GM10847 (cell line): Measurements from ENCODE around the gene ZNF175.
"Not testable (repeated sequence)": the region's sequence is repeated elsewhere in the genome, so short reads cannot be mapped to it uniquely, and the experiment has no call there.

Experiments used
- POLR2A ChIP-seq: IDR thresholded peaks from 2 replicates; pipeline ENCODE4 v1.6.1; 2011; ENCODE audit not compliant: insufficient read length; ENCODE audit errors: extremely low read depth

Gene ZNF175

DNA sequence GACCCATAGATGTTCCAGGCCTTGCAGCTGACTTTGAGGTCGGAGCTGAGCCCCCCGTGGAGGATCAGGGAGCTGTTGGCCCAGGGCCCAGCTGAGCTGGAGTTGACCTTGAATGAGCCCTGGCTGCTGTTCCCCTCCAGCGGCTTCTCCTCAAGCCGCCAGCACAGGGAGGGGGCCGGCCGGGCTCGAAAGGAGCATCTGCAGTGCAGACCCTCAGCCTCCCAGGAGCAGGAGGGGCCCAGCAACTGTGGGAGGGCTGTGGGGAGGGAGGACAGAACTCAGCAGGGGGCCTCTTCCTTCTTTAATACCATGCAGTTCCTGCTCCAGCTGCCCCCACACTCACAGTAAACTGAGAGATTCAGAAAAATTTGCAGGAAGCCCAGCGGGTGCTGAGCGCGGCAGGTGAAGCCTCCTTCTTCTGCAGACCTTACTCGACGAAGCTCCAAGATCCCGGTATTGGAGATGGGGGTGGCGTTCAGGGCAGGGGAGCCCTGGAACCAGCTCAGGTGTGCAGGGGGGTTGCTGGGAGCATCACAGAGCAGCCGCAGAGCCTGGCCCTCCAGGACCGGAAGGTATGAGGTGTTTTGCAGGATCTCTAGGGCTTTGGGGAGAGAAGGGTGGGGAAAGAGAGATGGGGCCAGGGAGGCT, 56.5 kb downstream of the ZNF175 start:
- no peak for TF ChIP-seq POLR2A

DNA sequence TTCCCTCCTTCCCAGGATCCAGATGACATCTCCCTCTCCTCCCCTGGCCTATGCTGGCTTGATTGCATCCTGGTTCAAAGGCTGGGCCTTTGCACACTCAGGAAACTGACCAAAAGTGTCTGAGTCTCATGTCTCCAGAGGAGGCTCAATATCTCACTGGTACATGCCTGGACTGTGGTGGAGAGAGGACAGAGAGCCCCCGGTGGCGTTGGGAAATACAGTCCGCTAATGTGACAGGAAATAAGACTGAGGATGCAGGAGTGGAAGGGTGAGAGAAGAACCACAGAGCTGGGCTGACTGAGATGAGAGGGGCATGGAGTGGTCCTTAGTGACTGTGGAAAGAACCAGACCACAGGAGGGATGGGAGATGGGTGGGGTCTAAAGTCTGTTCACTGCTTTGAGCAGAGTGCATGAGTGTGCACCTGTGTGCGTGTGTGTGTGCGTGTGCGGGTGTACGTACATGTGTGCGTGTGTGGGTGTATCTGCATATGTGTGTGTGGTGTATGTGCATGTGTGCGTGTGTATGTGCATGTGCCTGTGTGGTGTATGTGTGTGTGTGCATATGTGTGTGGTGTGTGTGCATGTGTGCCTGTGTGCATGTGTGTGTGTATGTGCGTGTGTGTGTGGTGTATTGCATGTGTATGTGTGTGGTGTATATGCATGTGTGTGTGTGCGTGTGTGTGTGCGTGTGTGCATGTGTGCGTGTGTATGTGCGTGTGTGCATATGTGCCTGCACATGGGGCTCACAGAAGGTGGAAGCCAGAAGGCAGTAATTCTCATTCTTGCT, 57.3 kb downstream of the ZNF175 start:
- no peak for TF ChIP-seq POLR2A

DNA sequence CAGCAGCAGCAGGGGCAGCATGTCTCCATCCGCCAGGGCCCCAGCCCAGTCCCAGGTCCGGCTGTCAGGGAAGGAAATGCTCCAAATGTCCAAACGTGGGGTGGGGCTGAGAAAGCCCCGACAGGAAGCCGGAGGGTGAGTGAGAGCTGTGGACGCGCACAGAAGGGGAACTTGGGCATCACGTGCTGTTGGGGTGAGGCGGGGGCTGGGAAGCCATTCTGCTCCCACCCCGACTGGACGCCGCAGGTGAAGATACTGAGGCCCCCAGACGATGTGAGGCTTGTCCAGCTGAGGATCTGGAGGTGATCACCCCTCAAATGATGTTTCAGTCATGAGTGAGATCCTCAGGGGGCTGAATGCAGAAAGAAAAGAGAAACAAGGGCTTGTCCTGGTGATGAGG, 59.2 kb downstream of the ZNF175 start, which contains the start of gene SIGLEC5:
TSS of gene SIGLEC5 (minus strand) at position 87 of the 400 bp plus-strand sequence. CDS start at position 21, 66 bp downstream.
- TF ChIP-seq POLR2A, result not testable (repeated sequence)

DNA sequence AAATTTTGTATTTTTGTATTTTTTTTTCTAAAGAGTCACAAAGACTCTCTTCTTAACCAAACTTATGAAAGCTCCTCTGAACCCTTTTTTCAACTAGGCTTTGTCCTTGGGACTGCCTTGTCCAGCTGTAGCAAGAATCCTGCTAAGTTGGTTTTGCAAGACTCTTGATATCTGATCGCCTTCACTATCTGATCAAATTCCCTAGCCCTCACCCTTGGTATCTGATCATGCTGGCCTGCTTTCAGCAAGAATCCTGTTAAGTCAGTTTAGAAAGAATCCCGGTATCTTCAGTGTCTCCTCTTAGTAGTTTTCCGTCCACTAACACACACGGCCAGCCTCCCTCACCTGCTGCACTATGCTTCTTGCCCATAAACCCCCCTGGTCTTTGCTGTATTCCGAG, 61.0 kb downstream of the ZNF175 start:
- TF ChIP-seq POLR2A, result no peak

DNA sequence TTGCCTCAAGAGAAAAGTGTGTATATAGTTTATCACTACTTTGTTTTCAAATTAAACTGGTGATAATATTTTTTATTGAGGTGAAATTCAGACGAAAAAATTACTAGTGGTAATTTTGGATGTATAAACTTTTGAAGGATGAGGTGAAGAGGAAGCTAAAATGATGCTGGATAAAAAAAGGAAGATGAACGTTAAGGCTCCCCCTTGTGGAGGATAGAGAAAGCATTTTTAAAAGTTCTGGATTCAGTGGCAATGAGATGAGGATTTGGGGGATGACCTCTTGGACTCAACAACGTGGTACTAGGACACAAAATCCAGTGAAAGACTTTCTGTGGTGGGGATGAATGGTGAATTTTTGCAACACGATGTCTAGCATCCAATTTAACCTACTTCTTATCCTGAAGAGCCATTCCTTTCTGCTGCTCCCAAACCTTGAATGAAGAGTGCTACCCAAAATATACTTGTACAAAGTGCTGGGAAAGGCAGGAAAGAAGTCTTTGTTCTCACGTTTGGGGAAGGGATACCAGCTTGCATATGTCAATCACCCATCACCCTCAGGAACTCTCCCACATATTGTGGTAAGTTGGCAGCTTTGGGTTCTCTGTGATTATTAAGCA, 66.4 kb downstream of the ZNF175 start:
- no peak for TF ChIP-seq POLR2A

DNA sequence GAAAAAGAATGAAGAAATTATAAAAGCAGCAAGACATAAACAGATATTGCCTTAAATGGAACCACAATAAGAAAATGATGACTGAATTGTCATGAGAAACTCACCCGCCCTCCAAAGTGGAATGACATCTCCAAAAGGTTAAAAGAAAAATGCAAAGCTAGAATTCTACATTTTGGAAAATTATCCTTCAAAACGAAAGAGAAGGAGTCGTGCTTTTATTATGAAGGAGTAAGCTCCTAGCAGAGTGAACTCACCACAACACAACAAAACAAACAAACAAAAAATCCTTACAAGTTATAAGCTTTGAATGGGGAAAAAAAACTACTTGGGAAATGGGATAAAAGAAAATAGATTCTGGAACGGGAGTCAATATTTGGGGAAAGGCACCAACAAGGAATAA, 68.8 kb downstream of the ZNF175 start:
- no peak for TF ChIP-seq POLR2A

DNA sequence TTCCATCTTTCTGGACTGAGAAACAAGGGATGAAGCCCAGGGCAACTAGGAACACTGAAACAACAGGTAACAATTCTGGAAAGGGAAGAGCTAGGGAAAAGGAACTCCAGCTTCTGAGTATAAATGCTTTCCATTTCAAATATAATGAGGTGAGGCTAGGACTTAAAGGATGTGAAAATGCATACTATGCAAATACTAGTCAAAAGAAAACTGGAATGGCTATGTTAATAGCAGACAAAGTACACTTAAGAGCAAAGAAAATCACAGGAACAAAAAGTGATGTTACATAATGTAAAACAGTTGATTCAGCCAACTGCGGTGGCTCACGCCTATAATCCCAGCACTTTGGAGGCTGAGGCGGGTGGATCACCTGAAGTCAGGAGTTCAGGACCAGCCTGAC, 69.3 kb downstream of the ZNF175 start:
- no peak for TF ChIP-seq POLR2A

DNA sequence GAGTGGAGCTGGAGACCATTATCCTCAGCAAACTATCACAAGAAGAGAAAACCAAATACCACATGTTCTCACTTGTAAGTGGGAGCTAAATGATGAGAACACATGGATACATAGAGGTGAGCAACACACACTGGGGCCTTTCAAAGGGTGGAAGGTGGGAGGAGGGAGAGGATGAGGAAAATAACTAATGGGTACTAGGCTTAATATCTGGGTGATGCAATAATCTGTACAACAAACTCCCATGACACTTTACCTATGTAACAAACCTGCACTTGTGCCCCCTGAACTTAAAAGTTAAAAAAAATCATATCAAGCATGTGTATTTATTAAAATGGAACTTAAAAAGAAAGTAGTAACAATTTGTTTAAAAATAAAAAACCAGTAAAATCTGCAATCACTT, 70.6 kb downstream of the ZNF175 start:
- no peak for TF ChIP-seq POLR2A
